ENCODE measurements around the gene EIF4G3.

GRCh38 chr1:20870718-20871117 lies 306.0 kb downstream of the EIF4G3 start:
- TF ChIP-seq EZH2 (IDR thresholded peaks at IDR 0.05) (no peak), POLR2AphosphoS5 (IDR thresholded peaks at IDR 0.05; ENCODE audit: borderline replicate concordance, low read depth, low read length) (no peak)

Data from SK-N-MC (cell line).